BE2C (cell line): ENCODE results near the gene ATP2B1.

Source experiments
- DNase-seq: peaks from one replicate; pipeline ENCODE4 v3.0.0-alpha.2; 2020
- H3K27me3 ChIP-seq: fragments of 250-450 bp; sonication (Bioruptor Pico); 2 replicates; pipeline ENCODE4 v1.5.1; 2020; ENCODE audit warnings: mild to moderate bottlenecking
- H3K36me3 ChIP-seq: fragments of 250-450 bp; sonication (Bioruptor Pico); 2 replicates; pipeline ENCODE4 v1.5.1; 2020; ENCODE audit warnings: mild to moderate bottlenecking
- H3K4me1 ChIP-seq: fragments of 250-450 bp; sonication (Bioruptor Pico); 2 replicates; pipeline ENCODE4 v1.5.1; 2020
- H3K4me3 ChIP-seq: 2 replicates; pipeline ENCODE4 v1.5.1; 2011; ENCODE audit warnings: low read depth, low read length
- H3K9me3 ChIP-seq: fragments of 250-450 bp; sonication (Bioruptor Pico); 2 replicates; pipeline ENCODE4 v1.5.1; 2020
- TF ChIP-seq, protein P1 (sequence below): IDR thresholded peaks from 2 replicates; pipeline ENCODE4 v1.5.1; 2012; ENCODE audit warnings: mild to moderate bottlenecking, low read depth, low read length

Gene ATP2B1

GRCh38 chr12:89651192-89651591 is 57.4 kb downstream of the ATP2B1 start:
- peaks cover 12% of the 10 kb centered on the region for H3K4me1 ChIP-seq
- H3K36me3 ChIP-seq, result no peaks in the 10 kb centered on the region
- DNase-seq, result no peak
- no peak overlapping the region for H3K4me3 ChIP-seq
- no peaks in the 10 kb centered on the region for H3K9me3 ChIP-seq
- no peaks in the 10 kb centered on the region for H3K27me3 ChIP-seq
- TF ChIP-seq, protein P1, sequence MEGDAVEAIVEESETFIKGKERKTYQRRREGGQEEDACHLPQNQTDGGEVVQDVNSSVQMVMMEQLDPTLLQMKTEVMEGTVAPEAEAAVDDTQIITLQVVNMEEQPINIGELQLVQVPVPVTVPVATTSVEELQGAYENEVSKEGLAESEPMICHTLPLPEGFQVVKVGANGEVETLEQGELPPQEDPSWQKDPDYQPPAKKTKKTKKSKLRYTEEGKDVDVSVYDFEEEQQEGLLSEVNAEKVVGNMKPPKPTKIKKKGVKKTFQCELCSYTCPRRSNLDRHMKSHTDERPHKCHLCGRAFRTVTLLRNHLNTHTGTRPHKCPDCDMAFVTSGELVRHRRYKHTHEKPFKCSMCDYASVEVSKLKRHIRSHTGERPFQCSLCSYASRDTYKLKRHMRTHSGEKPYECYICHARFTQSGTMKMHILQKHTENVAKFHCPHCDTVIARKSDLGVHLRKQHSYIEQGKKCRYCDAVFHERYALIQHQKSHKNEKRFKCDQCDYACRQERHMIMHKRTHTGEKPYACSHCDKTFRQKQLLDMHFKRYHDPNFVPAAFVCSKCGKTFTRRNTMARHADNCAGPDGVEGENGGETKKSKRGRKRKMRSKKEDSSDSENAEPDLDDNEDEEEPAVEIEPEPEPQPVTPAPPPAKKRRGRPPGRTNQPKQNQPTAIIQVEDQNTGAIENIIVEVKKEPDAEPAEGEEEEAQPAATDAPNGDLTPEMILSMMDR, result no peak

GRCh38 chr12:89650239-89650638 is 58.4 kb downstream of the ATP2B1 start:
- TF ChIP-seq, protein P1, result no peak
- H3K9me3 ChIP-seq, result no peaks in the 10 kb centered on the region
- no peaks in the 10 kb centered on the region for H3K27me3 ChIP-seq
- H3K4me3 ChIP-seq, result no peak overlapping the region
- no peaks in the 10 kb centered on the region for H3K36me3 ChIP-seq
- peaks cover 12% of the 10 kb centered on the region for H3K4me1 ChIP-seq
- DNase-seq, result no peak

DNA sequence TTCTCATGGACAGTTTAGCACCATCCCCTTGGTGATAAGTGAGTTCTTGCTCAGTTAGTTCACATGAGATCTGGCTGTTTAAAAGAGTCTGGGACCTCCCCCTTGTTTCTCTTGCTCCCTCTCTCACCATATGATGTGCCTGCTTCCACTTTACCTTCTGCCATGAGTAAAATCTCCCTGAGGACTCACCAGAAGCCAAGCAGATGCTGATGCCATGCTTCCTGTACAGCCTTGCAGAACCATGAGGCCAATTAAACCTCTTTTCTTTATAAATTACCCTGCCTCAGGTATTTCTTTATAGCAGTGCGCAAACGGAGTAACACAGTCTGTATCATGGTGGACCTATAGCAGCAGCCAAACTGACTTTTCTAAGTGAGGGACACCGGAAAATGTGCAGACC is 58.8 kb downstream of the ATP2B1 start:
- TF ChIP-seq, protein P1, result no peak
- no peak for DNase-seq
- no peaks in the 10 kb centered on the region for H3K27me3 ChIP-seq
- H3K9me3 ChIP-seq, result no peaks in the 10 kb centered on the region
- H3K4me3 ChIP-seq, result no peak overlapping the region
- H3K36me3 ChIP-seq, result no peaks in the 10 kb centered on the region
- peaks cover 12% of the 10 kb centered on the region for H3K4me1 ChIP-seq

GRCh38 chr12:89649139-89649538 is 59.5 kb downstream of the ATP2B1 start:
- H3K4me3 ChIP-seq, result no peak overlapping the region
- peaks cover 12% of the 10 kb centered on the region for H3K4me1 ChIP-seq
- H3K9me3 ChIP-seq, result no peaks in the 10 kb centered on the region
- TF ChIP-seq, protein P1, result no peak
- H3K27me3 ChIP-seq, result no peaks in the 10 kb centered on the region
- no peak for DNase-seq
- H3K36me3 ChIP-seq, result no peaks in the 10 kb centered on the region

- TF ChIP-seq, protein P1, result no peak
- DNase-seq, result peak; percentile 76
- Histone ChIP-seq H3K9me3 (no peaks in the 10 kb centered on the region), H3K4me1 (peaks cover 12% of the 10 kb centered on the region), H3K36me3 (no peaks in the 10 kb centered on the region; the same call in 1 of the 2 replicates), H3K27me3 (no peaks in the 10 kb centered on the region), H3K4me3 (no peak overlapping the region)
Observed at GRCh38 chr12:89648211-89648930, 60.3 kb downstream of the ATP2B1 start.

- peaks cover 3% of the 10 kb centered on the region for H3K36me3 ChIP-seq
- TF ChIP-seq, protein P1, result no peak
- H3K4me3 ChIP-seq, result no peak overlapping the region
- peaks cover 18% of the 10 kb centered on the region for H3K4me1 ChIP-seq
- no peaks in the 10 kb centered on the region for H3K27me3 ChIP-seq
- no peaks in the 10 kb centered on the region for H3K9me3 ChIP-seq
- DNase-seq, result no peak
Observed at GRCh38 chr12:89645434-89645833, 63.2 kb downstream of the ATP2B1 start.
